HG02642 (cell line): ENCODE data around the gene NRXN3.

Experiments
- ATAC-seq: cut with Tn5 transposase; IDR thresholded peaks from one replicate; pipeline ENCODE4 v1.9.1; 2021; ENCODE audit warnings: mild to moderate bottlenecking; ENCODE audit not compliant: unreplicated experiment, poor library complexity

NRXN3 gene

DNA sequence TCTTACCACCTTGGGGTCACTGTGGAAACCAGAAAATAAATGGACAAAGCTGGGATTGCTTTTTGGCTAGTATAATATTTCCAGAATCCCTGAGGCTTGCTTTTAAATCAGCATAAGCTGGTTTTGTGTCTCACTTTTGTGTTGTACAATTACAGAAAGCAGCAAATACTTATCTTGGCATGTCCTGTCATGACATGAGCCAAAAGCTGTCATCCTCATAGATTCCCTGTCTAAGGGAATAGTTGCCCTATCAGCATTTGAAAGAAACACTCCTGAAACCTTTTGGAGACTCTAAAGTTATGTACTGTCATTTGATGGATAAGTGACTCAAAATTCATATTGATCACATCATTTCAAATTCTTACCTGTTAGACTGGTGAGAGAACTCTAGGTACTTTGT, 987.2 kb downstream of the NRXN3 start:
- no peak for ATAC-seq

DNA sequence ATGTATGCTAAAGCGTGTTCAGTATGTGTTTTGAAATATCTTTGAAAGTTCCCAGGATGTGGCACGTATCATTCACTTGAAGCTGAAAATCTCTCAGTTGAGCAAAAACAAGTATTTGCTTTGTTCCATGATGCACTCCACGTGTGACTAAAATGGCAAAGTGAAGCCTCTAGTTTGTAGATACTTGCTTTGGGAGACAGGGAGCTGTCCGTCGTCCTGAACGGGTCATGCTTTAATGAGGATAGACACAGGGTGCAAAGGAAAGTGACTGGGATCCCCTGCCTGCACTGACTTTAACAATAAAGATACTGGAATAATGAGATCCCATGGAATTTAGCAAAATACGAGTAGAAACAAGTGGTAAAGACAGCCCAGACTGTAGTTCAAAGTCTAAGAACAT, 991.4 kb downstream of the NRXN3 start:
- ATAC-seq: no peak

DNA sequence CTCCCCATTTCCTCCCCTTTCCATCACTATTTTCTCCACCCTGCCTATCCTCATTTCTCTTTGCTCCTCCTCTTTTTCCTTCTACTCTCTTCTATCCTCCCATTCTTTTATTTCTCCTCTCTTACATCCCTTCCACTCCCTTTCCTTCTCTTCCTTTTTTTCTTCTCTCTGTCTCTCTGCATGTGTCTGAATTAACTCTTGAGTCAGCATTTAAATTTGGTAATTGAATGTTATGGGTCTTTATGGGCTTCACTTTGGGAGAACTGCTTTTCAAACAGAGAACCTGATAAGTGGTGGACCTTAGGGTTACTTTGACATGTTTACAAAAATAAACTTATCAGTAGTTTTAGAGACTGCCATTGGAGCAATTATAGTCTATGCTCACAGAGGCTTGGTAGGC, 992.7 kb downstream of the NRXN3 start:
- no peak for ATAC-seq

DNA sequence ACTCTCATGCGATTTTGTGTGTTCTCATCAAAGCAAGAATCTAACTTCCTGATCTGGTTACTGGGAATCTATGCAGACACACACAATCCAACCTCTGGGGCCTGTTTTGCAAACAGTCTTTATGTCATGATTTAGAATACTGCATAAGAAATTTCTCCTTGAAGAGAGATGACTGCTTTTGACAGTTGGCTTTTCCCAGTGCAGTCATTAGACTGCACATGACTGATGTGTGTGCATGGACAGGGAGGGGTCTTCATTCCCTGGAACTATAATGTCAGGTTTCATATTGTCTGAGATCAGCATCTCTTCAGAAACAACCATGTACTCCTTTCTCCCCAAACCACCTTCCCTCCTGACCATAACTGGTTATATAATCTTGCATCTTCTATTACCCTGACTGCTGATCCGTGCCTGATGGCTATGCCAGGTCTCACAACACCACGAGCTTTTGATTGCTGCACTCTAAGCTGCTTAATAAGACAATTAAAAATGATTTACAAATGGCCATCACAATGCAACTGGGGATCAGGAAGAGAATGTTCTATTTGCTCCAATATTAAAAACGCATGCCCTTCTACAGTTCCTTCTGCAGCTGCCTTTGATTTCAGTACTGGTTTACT, 995.4 kb downstream of the NRXN3 start:
- no peak for ATAC-seq

DNA sequence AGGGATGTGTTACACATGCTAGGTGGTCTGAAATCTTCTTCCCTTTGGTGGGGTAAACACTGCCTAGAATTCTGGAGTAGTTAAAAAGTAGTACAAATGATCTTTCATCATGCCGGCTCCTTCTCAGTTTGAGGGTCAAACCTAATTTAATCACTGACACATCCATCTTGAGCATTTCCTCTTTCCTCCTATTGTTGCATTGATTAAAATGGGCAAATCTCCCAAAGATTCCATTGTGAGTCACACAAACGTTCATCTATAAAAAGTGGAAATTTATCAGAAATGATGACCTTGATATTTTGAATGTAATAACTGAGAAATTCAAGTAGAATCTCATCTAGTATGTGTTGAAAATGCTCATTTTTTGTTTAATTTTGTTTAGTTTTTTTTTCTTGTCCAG, 996.0 kb downstream of the NRXN3 start:
- no peak for ATAC-seq

DNA sequence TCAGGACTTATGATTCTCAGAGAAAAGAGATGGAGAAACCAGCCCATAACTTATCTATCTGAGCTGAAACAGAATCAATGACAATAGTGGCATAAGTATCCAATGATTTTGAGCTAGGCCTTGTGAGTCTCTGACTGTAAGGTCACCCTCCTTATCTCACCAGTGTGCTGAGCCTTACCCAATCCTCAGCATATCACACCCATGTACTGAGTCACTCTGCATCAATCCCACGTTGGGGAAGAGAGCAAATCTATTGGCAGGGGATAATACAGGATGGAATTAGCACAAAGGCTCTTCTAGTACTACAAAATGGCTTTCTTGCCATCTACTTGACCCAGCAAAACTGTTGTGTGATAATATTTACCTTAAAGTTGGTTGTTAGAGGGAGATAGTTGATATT, 997.8 kb downstream of the NRXN3 start:
- no peak for ATAC-seq

DNA sequence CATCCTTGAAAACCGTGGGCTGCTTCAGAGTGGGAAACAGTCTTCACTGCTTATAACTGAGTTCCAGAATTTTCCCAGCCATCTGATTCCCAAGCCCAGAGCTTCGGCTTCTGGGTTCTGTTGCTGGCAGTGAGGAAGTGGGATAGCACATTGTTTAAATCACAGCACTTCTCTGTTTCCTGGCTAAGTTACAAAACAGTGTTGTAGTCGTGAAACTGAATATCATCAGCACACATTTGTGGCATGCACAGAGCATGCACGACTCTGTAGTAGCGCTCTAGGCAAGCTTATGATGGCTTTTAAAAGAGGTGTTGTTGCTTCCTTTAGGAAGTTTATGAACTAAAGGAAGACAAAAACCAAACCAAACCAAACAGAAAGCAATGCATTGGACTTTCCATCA, 1005.5 kb downstream of the NRXN3 start:
- ATAC-seq: no peak

DNA sequence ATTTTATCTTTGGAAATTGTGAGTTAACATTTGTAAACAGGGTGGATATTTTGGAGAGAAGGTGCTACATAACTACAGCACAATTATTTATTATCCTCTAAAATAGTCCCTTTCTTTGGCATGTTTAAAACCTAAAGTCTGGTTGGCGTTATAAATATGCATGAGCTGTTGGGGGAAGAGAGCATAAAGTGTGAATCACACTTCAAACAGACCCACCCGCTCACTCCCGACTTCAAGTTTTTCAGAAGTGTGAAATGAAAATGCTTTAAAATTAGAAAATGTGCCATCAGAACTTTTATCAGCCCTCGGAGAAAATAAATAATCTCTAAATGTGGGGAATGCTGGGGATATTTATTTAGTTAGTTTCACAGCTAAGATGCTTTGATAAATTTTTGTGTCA, 1006.9 kb downstream of the NRXN3 start:
- ATAC-seq: no peak

DNA sequence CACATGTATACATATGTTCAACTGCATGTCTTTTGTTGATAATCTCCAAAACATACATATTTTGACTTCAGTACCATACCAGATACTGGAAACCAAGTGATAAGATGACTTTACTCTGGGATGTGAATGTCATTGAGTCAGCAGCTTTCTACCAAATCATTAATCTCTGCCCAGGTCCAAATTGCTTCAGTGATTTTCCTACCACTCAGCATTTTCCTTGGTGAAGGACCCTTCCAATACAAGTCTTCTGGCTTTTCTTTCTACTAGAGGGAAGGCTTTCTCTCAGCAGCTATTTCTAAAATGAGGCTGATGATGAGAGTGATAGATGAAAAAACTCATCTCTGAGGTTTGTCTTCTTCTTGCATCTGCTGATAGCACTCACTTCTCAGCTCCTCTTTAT, 1008.5 kb downstream of the NRXN3 start:
- no peak for ATAC-seq

DNA sequence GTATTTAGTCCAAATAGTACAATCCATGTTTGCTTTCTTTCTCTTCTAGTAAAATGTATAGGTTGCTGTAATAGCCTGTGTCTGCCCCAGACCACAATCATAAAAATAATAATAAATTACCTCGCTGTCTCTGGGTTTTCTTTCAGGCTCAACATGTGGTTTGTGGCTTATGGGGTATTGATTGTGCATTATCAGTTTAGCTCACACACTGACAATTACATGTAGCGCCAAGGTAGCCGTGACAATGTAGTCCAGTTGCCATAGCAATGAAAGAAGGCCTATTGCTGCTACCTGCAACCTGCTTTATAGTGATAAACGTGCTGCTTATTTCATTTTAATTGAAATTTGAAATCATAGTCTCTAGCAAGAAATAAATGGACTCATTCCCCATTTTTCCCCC, 1009.8 kb downstream of the NRXN3 start:
- no peak for ATAC-seq

DNA sequence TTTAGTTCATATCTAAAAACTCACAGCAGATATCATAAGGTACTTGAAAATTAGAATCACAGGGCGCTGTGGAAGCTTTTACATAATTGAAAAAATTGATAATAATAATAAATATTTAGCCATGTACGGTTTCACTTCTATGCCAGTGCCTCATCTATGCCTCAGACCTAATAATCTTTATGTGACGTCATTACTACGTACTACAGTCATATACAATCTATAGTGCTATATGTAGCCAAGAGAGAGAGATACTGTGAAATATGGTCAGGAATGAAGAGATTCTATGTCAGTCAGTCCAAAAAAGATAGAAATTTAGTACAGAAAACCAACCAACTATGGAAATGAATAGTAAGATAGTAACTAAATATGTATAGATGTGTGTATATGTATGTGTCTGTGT, 1010.5 kb downstream of the NRXN3 start:
- no peak for ATAC-seq

DNA sequence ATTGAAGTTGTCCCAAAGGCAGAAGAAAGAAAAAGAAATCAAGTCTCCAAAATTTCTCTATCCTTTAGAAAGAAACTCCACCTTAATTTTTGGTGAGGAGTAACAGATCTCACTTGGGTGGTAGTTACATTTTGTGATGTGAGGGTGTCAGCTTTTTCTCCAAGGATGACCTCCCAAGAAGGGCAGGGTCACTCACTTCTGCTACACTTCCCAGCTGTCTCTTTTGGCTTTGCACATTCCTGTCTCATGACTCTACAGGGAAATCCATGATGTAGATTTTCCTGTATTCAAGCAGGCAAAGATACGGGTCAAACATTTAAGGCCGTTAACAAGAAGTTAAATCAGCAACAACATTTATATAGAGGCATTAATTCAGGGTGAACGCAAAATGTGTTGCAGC, 1016.4 kb downstream of the NRXN3 start:
- no peak for ATAC-seq

DNA sequence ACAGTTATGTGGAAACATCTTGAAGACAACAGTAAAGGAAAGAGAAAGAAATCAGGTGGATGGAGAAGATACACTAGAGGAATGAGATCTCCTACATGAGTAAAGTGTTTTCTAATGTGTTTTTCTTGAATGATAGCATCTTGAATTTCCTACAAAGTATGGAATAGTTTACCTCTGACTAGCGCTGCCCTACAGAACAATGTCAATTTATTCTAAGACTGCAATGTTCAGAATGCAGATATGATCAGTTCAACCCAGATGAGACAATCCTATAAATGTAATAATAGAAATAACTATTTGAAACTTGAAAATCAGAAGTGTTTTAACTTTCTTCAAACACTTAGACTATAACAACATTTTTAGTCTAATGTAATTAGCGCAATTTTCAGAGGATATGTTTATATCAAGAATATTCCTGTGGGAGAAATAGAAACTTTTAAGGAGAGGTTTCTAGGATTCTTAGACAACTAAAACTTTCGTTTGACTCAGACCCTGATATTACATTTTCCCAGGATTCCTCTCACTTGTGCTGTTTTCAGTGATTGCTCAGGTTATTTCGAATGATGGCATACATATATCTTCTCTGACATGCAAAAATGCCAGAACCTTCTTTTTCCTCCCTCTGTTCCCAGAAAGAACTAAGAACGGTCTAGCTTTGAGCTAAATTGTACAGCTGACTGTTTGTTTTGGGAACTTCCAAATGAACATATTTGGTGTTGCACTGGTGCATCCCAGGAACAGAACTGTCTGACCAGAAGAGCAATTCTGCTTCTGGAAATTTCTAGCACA, 1023.7 kb downstream of the NRXN3 start:
- no peak for ATAC-seq

DNA sequence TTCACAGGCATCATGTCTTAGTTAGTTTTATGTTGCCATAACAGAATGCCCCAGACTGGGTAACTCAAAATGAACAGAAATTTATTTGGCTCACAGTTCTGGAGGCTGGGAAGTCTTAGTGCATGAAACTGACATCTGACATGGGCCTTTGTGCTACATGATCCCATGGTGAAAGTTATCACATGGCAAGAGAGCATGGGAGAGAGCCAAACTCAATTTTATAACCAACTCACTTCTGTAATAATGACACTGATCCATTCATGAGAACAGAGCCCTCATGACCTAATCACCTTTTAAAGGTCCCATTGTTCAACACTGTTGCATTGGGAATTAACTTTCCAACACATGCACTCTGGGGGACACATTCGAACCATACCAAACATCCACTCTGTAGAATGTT, 1026.0 kb downstream of the NRXN3 start:
- no peak for ATAC-seq

DNA sequence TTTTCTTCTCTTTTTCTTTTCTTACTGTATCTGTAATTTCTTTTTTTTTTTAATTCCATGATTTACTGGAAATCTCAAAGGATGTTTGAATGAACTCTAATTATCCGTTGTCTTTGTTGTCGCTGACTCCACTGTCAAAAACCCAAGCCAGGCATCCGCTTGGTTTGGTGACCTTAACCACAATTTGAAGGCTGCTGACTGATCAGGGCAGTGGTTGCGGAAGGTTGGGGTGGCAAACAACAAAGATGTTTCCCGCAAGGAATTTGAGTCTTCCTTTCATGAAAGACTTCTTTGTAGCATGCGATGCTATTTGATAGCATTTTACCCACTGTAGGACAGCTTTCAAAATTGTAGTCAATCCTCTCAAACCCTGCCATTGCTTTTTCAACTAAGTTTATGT, 1027.3 kb downstream of the NRXN3 start:
- ATAC-seq: no peak

DNA sequence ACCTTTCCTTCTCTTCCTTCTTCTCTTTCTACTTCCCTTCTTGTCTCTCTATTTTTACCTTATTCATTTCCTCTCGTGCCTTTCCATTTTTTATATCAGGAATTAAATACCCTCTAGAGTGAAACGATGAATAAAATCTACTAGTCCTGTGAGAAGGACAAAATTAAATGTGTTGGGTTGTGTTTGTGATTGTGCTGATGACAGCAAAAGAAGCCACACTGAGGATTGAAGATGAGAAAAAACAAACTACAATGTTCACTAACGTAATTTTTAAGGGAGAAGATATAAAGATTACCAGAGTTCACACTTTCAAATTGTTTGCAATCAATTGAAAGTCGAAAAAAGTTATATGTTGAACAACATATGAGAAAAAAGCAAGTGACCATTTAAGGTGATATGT, 1029.0 kb downstream of the NRXN3 start:
- no peak for ATAC-seq

DNA sequence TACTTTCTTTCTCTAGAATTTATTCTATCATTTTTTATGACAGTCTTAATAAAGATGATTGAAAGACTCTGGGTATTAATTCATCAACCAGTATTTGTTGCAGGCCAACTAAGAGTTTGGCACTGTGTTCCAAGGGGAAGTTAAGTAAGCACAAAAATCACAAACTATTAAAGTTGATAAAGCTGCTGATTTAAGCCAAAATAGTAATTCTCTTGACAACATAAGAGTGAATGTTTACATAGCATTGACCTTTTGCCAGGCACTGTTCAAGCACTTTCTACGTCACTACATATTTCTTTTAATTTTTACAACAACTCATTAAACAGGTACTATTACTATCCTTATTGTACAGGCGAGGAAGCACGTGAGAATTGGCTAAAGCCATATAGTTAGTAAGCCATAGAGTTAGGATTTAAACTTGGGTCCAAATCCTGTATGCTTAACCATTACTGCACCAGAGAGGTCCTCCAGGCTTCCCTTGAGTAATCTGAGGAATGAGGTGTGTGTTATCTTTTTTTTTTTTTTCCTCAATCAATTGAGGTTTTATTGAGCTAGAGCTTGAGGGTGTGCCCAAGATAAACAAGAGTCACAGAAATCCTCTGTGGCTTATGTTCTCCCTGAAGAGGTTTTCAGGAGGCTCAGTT, 1031.5 kb downstream of the NRXN3 start:
- ATAC-seq: no peak

DNA sequence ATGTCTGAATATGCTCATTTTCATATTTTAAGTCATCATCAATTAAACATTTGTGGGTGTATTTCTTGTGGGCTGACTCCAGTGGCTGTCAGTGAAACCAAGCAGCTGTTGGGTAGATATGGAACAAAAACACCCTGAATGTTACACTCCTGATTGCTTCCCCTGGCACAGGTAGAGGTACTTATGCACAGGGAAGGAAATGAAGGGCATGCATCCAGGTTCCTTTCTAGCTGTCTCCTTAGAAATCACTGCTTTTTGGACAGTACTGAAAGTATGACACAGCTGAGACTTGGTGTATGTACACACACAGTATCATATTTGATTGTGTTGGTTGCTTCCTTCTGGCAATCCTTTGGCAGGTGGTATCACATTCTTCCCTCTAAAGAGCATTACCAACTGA, 1034.4 kb downstream of the NRXN3 start:
- ATAC-seq: no peak

DNA sequence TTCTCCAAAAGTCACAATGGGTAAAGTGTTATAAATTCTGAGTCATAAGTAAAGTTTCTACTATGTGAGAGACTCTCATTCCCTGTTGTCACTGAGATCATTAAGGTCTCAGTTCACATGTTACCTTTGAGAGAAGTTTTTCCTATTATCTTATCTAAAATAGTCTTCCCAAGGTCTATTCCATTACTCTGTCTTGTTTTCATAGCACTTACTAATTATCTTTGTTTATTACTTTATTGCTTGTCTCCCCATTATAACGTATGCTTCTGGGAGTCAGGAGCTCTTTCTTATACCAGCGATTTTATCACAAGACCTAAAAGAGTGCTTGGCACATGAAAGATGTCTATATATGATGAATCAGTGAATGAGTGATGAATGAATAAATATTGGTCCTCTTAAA, 1039.2 kb downstream of the NRXN3 start:
- ATAC-seq: no peak

DNA sequence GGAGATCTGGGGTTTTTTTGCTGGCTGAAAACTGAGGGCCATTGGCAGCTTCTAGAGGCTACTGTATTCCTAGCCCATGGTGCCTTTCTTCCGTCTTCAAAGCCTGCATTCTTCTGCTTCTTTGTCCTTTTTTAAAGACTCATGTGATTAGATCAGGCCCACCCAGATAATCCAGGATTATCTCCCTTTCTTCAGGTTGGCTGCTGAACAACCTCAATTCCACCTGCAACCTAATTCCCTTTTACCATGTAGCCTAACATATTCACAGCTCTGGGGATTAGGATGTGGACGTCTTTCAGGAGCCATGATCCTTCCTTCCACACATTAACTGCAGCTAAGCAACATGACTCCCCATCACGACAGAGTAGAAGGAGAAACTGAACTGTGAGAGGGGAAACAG, 1055.6 kb downstream of the NRXN3 start:
- ATAC-seq: no peak

DNA sequence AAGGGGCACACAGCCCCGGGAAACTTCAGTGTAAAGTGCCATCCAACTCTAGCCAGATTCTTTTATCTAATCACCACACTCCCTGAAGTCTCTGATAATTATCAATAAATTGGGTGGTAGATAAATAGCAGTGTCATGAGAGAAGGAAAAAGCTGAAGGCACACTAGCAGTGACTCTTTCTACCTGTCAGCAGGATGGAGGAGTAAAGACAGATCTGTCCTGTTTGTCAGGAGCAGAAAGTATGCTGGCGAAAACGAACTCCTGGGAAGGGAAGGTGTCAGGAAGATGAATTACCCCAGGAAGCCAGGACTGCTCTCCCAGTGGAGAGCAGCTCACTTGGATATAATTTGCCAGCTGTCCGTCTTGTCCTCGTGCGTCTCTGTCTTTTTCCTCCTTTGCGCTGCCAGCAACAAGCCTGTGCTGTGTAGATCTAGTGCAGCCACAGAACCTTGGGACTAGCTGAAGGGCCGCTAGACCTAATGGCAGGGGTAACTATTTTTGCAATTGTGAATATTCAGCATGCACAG, 1059.3 kb downstream of the NRXN3 start:
- ATAC-seq: no peak

DNA sequence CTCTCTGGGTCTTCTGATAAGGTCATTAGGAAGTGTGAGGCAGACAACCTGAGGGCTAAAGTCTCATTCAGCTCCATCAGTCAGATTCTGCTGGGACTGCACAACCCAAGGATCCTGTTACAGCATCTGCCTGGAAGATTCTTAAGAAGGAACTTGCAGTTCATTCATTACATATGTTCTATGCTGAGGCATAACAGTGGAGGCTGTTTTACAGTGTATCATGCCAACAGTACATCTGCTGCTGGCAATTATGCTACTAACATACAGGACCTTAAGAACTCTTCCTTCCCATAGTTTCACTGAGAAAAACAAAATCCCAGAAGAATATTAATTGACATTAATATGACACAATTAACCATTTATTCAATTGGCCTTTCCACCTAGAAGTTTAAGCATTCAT, 1072.5 kb downstream of the NRXN3 start:
- ATAC-seq: no peak
